ENCODE measurements around the gene ADCY5.

DNA sequence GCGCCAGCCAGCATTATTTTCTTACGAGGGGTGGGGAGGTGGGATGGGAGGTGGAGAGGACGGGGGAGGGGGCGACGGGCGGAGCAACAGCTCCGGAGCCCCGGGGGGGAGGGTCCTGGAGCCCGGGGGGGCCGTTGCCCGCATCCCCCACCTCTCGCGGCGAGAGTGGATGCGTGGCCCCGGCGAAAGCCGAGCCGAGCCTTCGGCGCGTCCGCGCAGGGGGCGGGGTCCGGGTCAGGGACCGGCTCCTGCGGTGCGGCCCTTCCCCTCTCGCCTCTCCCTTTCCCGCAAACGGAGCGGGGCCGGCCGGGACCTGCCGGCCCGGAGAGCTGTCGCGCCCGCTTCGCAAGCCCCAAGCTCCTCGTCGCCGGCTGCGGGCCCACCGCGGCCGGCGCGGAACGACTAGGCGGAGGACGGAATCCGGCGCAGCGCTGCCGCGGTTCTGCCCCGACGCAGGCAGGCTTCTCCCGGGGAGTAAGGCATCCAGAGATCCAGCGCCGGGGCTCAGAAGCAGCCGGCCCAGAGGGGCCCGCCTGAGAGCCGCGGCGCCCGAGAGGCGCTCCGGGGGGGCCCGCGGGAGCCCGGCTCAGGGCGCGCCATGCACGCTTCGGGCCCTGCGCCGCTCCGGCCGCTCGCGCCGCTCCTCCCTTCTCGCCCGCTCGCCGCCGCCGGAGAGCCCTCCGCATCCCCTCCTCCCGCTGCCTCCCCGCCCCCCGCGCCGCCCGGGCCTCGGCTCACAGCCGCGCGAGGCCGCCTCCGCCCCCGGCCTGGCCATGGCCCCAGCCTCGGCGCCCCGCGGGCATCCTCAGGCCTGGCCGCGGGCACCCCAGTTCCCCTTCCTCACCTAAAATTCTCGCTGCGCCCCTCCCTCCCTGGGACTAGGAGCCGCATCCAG lies 459 bp upstream of the ADCY5 start:
- TF ChIP-seq, protein P1, sequence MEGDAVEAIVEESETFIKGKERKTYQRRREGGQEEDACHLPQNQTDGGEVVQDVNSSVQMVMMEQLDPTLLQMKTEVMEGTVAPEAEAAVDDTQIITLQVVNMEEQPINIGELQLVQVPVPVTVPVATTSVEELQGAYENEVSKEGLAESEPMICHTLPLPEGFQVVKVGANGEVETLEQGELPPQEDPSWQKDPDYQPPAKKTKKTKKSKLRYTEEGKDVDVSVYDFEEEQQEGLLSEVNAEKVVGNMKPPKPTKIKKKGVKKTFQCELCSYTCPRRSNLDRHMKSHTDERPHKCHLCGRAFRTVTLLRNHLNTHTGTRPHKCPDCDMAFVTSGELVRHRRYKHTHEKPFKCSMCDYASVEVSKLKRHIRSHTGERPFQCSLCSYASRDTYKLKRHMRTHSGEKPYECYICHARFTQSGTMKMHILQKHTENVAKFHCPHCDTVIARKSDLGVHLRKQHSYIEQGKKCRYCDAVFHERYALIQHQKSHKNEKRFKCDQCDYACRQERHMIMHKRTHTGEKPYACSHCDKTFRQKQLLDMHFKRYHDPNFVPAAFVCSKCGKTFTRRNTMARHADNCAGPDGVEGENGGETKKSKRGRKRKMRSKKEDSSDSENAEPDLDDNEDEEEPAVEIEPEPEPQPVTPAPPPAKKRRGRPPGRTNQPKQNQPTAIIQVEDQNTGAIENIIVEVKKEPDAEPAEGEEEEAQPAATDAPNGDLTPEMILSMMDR (IDR thresholded peaks at IDR 0.05 in 8 of 11, conservative IDR thresholded peaks at IDR 0.05 in 3 of 11): peak in 1 of 11 experiments; percentile 8
- no peak for TF ChIP-seq POLR2A (IDR thresholded peaks at IDR 0.05)
- TF ChIP-seq POLR2AphosphoS5 (IDR thresholded peaks at IDR 0.05): no peak

All from spleen (tissue), 7 donors.